Liver (tissue), 9 donors: ENCODE results near the gene ECI2. TPM values are rescaled to one million over a fixed set of nuclear protein-coding genes. Genes with fewer than 3 reads are reported as not detected.

Experiments
- DNase-seq: peaks from one replicate; pipeline ENCODE4 v3.0.0-alpha.2; 2017; ENCODE audit warnings: low spot score
- H3K27ac ChIP-seq, 2 donors: one replicate each; pipeline ENCODE4 v1.7.0; 2013; ENCODE audit warnings: inconsistent platforms in 2 of 2, low read length in 2 of 2, control low read depth in 1 of 2, low read depth in 1 of 2, mild to moderate bottlenecking in 1 of 2
- H3K27me3 ChIP-seq, 4 donors: one replicate each; pipeline versions ENCODE4 v1.6.1 to v1.7.0; 2013; ENCODE audit warnings: low read length in 3 of 4, inconsistent platforms in 1 of 4, mild to moderate bottlenecking in 1 of 4, moderate library complexity in 1 of 4; ENCODE audit not compliant: control insufficient read depth in 4 of 4, insufficient read depth in 4 of 4
- H3K36me3 ChIP-seq, 4 donors: one replicate each; pipeline versions ENCODE4 v1.6.1 to v1.7.0; 2013; ENCODE audit warnings: low read length in 3 of 4, mild to moderate bottlenecking in 3 of 4, low read depth in 1 of 4, moderate library complexity in 1 of 4; ENCODE audit not compliant: control insufficient read depth in 4 of 4, insufficient read depth in 3 of 4
- H3K4me1 ChIP-seq, 4 donors: one replicate each; pipeline versions ENCODE4 v1.6.1 to v1.7.0; 2013; ENCODE audit warnings: low read length in 3 of 4, mild to moderate bottlenecking in 3 of 4, moderate library complexity in 1 of 4; ENCODE audit not compliant: control insufficient read depth in 4 of 4, insufficient read depth in 4 of 4
- H3K4me3 ChIP-seq, 3 donors: one replicate each; pipeline versions ENCODE4 v1.6.1 to v1.7.0; 2013; ENCODE audit warnings: low read length in 3 of 3, control low read depth in 1 of 3, low read depth in 1 of 3, mild to moderate bottlenecking in 1 of 3
- H3K9ac ChIP-seq, 2 donors: one replicate each; pipeline ENCODE4 v1.7.0; 2013; ENCODE audit warnings: low read length in 2 of 2, mild to moderate bottlenecking in 2 of 2, moderate library complexity in 2 of 2, control low read depth in 1 of 2, low read depth in 1 of 2
- H3K9me3 ChIP-seq, 4 donors: one replicate each; pipeline versions ENCODE4 v1.6.1 to v1.7.0; 2013; ENCODE audit warnings: low read length in 3 of 4; ENCODE audit not compliant: control insufficient read depth in 4 of 4
- ATF3 ChIP-seq: IDR thresholded peaks from 2 replicates; pipeline ENCODE4 v1.6.1; 2016; ENCODE audit warnings: antibody characterized with exemption
- CTCF ChIP-seq: fragments of 150-350 bp; IDR thresholded peaks from 2 replicates; pipeline ENCODE4 v1.5.1; 2017; ENCODE audit warnings: improper control_type of control experiment, low read depth, low read length; ENCODE audit not compliant: missing input control
- EGR1 ChIP-seq, 2 donors: IDR thresholded peaks; 2 replicates each; pipeline ENCODE4 v1.6.1; 2016 to 2018; ENCODE audit warnings: antibody characterized with exemption in 2 of 2, low read depth in 2 of 2
- FOXA1 ChIP-seq: IDR thresholded peaks from 2 replicates; pipeline ENCODE4 v1.6.1; 2016; ENCODE audit warnings: antibody characterized with exemption
- FOXA2 ChIP-seq: IDR thresholded peaks from 2 replicates; pipeline ENCODE4 v1.6.1; 2016; ENCODE audit warnings: antibody characterized with exemption
- GABPA ChIP-seq, 2 donors: IDR thresholded peaks in 1 of 2; conservative IDR thresholded peaks in 1 of 2; 2 replicates each; pipeline ENCODE4 v1.6.1; 2016; ENCODE audit warnings: antibody characterized with exemption in 2 of 2, mild to moderate bottlenecking in 1 of 2, moderate library complexity in 1 of 2
- HNF4A ChIP-seq, 2 donors: conservative IDR thresholded peaks; 2 replicates each; pipeline ENCODE4 v1.6.1; 2016; ENCODE audit warnings: antibody characterized with exemption in 2 of 2, mild to moderate bottlenecking in 2 of 2
- HNF4G ChIP-seq: IDR thresholded peaks from 2 replicates; pipeline ENCODE4 v1.6.1; 2016; ENCODE audit warnings: antibody characterized with exemption
- JUND ChIP-seq, 2 donors: IDR thresholded peaks; 2 replicates each; pipeline ENCODE4 v1.6.1; 2016; ENCODE audit warnings: antibody characterized with exemption in 2 of 2
- MAX ChIP-seq: IDR thresholded peaks from 2 replicates; pipeline ENCODE4 v1.6.1; 2016; ENCODE audit warnings: antibody characterized with exemption
- NR2F2 ChIP-seq: IDR thresholded peaks from 2 replicates; pipeline ENCODE4 v1.6.1; 2016; ENCODE audit warnings: antibody characterized with exemption
- RAD21 ChIP-seq, 2 donors: IDR thresholded peaks; 2 replicates each; pipeline ENCODE4 v1.6.1; 2016; ENCODE audit warnings: antibody characterized with exemption in 2 of 2, mild to moderate bottlenecking in 2 of 2
- REST ChIP-seq: IDR thresholded peaks from 2 replicates; pipeline ENCODE4 v1.6.1; 2016; ENCODE audit warnings: antibody characterized with exemption, mild to moderate bottlenecking
- RXRA ChIP-seq, 2 donors: IDR thresholded peaks; 2 replicates each; pipeline ENCODE4 v1.6.1; 2017 to 2018; ENCODE audit warnings: antibody characterized with exemption in 2 of 2, mild to moderate bottlenecking in 1 of 2
- SP1 ChIP-seq: IDR thresholded peaks from 2 replicates; pipeline ENCODE4 v1.6.1; 2018; ENCODE audit warnings: antibody characterized with exemption, mild to moderate bottlenecking
- TAF1 ChIP-seq: conservative IDR thresholded peaks from 2 replicates; pipeline ENCODE4 v1.6.1; 2016; ENCODE audit warnings: antibody characterized with exemption, mild to moderate bottlenecking
- YY1 ChIP-seq: IDR thresholded peaks from 2 replicates; pipeline ENCODE4 v1.6.1; 2016; ENCODE audit warnings: antibody characterized with exemption, mild to moderate bottlenecking
- ZBTB33 ChIP-seq: IDR thresholded peaks from 2 replicates; pipeline ENCODE4 v1.6.1; 2016; ENCODE audit warnings: antibody characterized with exemption
- WGBS: extraction: QIAGEN DNeasy Blood & Tissue Kit; methylation state at CpG from one replicate; pipeline ENCODE4 v1.1.7; 2013; 5-methylcytosine and 5-hydroxymethylcytosine counted together
- polyA plus RNA-seq, 2 donors: library from polyadenylated mRNA; stranded (reverse) in 1 of 2; unstranded in 1 of 2; fragments of 200-250 nt in 1 of 2; fragments of >200 nt in 1 of 2; fragmentation: Nextera tagmentation in 1 of 2; extraction: Ambion mirVana in 1 of 2; gene quantifications; one replicate each; pipeline versions ENCODE4 v1.2.1 to v1.2.3, GENCODE V29; 2013 to 2015
- total RNA-seq, 2 donors: library from RNA; depleted of rRNA; stranded (reverse); fragments of >200 nt; gene quantifications; one replicate each; pipeline ENCODE4 v1.2.3, GENCODE V29; 2014
- donor health status: healthy.
- donor health status: healthy.
- donor health status: healthy.
- donor health status: healthy.
- donor health status: healthy.

ECI2 gene
- total and polyA plus RNA-seq, 4 donors: 79.5 to 158 (median 126) TPM

GRCh38 chr6:4100655-4101054 is 34.7 kb downstream of the ECI2 start:
- WGBS: 83% methylated on average over 5 of the region's 5 CpGs
- no peak overlapping the region for H3K9ac ChIP-seq
- no peak overlapping the region for H3K4me3 ChIP-seq
- H3K4me1 ChIP-seq: peaks cover 0 to 6% (median 0%) of the 10 kb centered on the region in 4 donors
- H3K9me3 ChIP-seq: no peaks in the 10 kb centered on the region
- no peak for TF ChIP-seq YY1
- TF ChIP-seq RAD21 (IDR thresholded peaks at IDR 0.05): no peak
- no peak for TF ChIP-seq MAX
- TF ChIP-seq GABPA (IDR thresholded peaks at IDR 0.05 in 1 of 2, conservative IDR thresholded peaks at IDR 0.05 in 1 of 2): no peak
- TF ChIP-seq JUND (IDR thresholded peaks at IDR 0.05): no peak
- TF ChIP-seq ATF3: no peak
- no peak for TF ChIP-seq RXRA (IDR thresholded peaks at IDR 0.05)
- TF ChIP-seq NR2F2: no peak
- no peak for TF ChIP-seq SP1
- no peak for TF ChIP-seq REST
- TF ChIP-seq FOXA2: no peak
- no peak for TF ChIP-seq HNF4A (conservative IDR thresholded peaks at IDR 0.05)
- H3K27me3 ChIP-seq: no peaks in the 10 kb centered on the region
- H3K36me3 ChIP-seq: no peaks in the 10 kb centered on the region
- DNase-seq: no peak
- H3K27ac ChIP-seq: no peak overlapping the region

GRCh38 chr6:4093288-4093687 is 42.1 kb downstream of the ECI2 start:
- H3K36me3 ChIP-seq: no peaks in the 10 kb centered on the region
- H3K27me3 ChIP-seq: no peaks in the 10 kb centered on the region
- 79% methylated on average over 1 of the region's 1 CpG for WGBS
- no peak for DNase-seq
- H3K9me3 ChIP-seq: no peaks in the 10 kb centered on the region
- no peaks in the 10 kb centered on the region for H3K4me1 ChIP-seq
- no peak overlapping the region for H3K9ac ChIP-seq
- H3K4me3 ChIP-seq: no peak overlapping the region
- no peak for TF ChIP-seq ZBTB33
- TF ChIP-seq HNF4G: no peak
- TF ChIP-seq FOXA1: no peak
- no peak for TF ChIP-seq HNF4A (conservative IDR thresholded peaks at IDR 0.05)
- TF ChIP-seq NR2F2: no peak
- TF ChIP-seq ATF3: no peak
- TF ChIP-seq EGR1 (IDR thresholded peaks at IDR 0.05; ENCODE audit: low read depth in 2 of 2): no peak
- TF ChIP-seq REST: no peak
- no peak for TF ChIP-seq RXRA (IDR thresholded peaks at IDR 0.05)
- TF ChIP-seq FOXA2: no peak
- TF ChIP-seq JUND (IDR thresholded peaks at IDR 0.05): no peak
- TF ChIP-seq YY1: no peak
- TF ChIP-seq CTCF: no peak
- no peak for TF ChIP-seq TAF1
- no peak for TF ChIP-seq SP1
- H3K27ac ChIP-seq: no peak overlapping the region
